HCT116 (cell line): ENCODE data around the gene BFSP2. TPM values are rescaled to one million over a fixed set of nuclear protein-coding genes. Genes with fewer than 3 reads are reported as not detected.

Source experiments
- total RNA-seq: library from RNA; stranded (reverse); gene quantifications from one replicate; pipeline ENCODE4 v1.2.1, GENCODE V29; 2021; ENCODE audit not compliant: unreplicated experiment

BFSP2 gene
- total RNA-seq, 1 experiment from 2014 or later: not detected

Other genes with a start within 250 kb of the BFSP2 start
- 153 TPM for gene CDV3, start 173.6 kb downstream of the BFSP2 start, total RNA-seq